Ectodermal cell (in vitro differentiated cells): ENCODE data around the gene FAM83E.
"Not testable (repeated sequence)": the region's sequence is repeated elsewhere in the genome, so short reads cannot be mapped to it uniquely, and the experiment has no call there.

Experiments used
- H3K27ac ChIP-seq: 2 replicates; pipeline ENCODE4 v1.7.0; 2013; ENCODE audit warnings: mild to moderate bottlenecking, low read depth, low read length; ENCODE audit not compliant: insufficient read depth, poor library complexity, severe bottlenecking
- H3K27me3 ChIP-seq: 2 replicates; pipeline ENCODE4 v1.7.0; 2013; ENCODE audit warnings: mild to moderate bottlenecking, low read length; ENCODE audit not compliant: insufficient read depth, control insufficient read depth, poor library complexity, severe bottlenecking
- H3K36me3 ChIP-seq: one replicate; pipeline ENCODE4 v1.7.0; 2013; ENCODE audit warnings: low read length; ENCODE audit not compliant: control insufficient read depth, insufficient read depth
- H3K4me1 ChIP-seq: one replicate; pipeline ENCODE4 v1.7.0; 2013; ENCODE audit warnings: low read length; ENCODE audit not compliant: control insufficient read depth, insufficient read depth
- H3K4me3 ChIP-seq: 2 replicates; pipeline ENCODE4 v1.7.0; 2013; ENCODE audit warnings: low read depth, low read length, control low read depth; ENCODE audit not compliant: insufficient read depth
- H3K9me3 ChIP-seq: 2 replicates; pipeline ENCODE4 v1.7.0; 2013; ENCODE audit warnings: mild to moderate bottlenecking, low read length, moderate library complexity; ENCODE audit not compliant: control insufficient read depth
- WGBS, 2 experiments: methylation state at CpG; one replicate each; pipeline ENCODE4 v1.1.7; 2013; ENCODE audit warnings: missing lambda C conversion rate in 2 of 2; 5-methylcytosine and 5-hydroxymethylcytosine counted together

The FAM83E gene

DNA sequence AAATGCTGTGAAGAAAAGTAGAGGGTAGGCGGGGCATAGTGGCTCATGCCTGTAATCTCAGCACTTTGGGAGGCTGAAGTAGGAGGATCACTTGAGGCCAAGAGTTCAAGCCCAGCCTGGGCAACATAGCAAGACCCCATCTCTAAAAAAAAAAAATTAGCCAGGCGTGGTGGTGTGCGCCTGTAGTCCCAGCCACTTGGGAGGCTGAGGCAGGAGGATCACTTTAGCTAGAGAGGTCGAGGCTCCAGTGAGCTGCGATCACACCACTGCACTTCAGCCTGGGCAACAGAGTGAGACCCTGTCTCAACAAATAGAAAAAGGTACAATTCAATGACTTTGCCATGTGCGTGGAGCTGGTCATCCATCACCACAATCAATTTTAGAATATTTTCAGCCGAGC, 37.0 kb downstream of the FAM83E start:
- not testable (repeated sequence) for H3K4me1 ChIP-seq, H3K4me3 ChIP-seq, H3K36me3 ChIP-seq, H3K27me3 ChIP-seq, H3K27ac ChIP-seq, H3K9me3 ChIP-seq
- WGBS, 2 experiments, result 93% methylated on average over 7 of the region's 7 CpGs

DNA sequence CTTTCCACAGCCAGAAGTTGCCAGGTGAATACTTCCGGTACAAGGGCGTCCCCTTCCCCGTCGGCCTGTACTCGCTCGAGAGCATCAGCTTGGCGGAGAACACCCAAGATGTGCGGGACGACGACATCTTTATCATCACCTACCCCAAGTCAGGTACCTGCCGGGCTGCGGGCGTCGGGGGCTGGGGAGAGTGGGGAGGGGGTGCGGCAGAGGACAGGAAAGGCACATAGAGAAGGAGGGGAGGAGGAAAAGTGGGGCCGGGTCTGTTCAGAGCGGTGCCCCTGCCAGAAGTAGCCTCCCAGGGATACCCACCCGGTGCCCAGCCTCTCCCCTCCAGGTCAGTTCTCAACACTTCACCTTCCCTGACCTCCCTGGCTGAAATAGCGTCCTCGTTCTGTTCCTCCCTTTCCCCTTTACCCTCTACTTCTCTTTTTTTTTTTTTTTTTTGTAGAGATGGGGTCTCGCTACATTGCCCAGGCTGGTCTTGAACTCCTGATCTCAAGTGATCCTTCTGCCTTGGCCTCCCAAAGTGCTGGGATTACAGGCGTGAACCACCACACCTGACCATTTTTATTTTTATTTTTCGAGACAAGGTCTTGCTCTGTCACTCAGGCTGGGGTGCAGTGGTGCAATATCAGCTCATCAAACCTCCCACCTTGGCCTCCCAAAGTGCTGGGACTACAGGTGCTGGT, 38.8 kb downstream of the FAM83E start:
- Histone ChIP-seq H3K4me1 (peaks cover 7% of the 10 kb centered on the region), H3K27me3 (no peaks in the 10 kb centered on the region), H3K4me3 (no peak overlapping the region), H3K36me3 (no peaks in the 10 kb centered on the region), H3K27ac (no peak overlapping the region), H3K9me3 (no peaks in the 10 kb centered on the region)
- WGBS, 2 experiments, result 83 to 84% methylated on average over 15 to 23 of the region's 23 CpGs

DNA sequence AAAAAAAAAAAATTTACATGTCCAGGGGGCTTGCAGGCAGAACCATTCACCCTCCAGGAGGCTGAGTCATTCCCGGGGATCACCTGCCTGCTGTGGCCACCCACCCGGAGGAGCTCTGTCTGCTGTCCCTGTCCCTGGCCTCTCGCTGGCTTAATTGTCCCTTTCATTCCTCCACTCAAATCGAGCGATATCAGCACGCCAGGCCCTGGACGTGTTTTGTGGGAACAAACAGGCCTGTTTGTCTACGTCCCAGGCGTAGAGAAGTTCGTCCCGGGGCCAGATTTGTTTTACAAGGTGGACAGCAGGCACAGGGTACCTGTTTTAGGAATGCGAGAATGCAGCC, 41.7 kb downstream of the FAM83E start:
- no peaks in the 10 kb centered on the region for H3K9me3 ChIP-seq
- H3K4me3 ChIP-seq, result no peak overlapping the region
- 62 to 67% methylated on average over 12 of the region's 12 CpGs for WGBS, 2 experiments
- no peaks in the 10 kb centered on the region for H3K36me3 ChIP-seq
- peaks cover 13% of the 10 kb centered on the region for H3K4me1 ChIP-seq
- H3K27ac ChIP-seq, result no peak overlapping the region
- peaks cover 6% of the 10 kb centered on the region for H3K27me3 ChIP-seq

DNA sequence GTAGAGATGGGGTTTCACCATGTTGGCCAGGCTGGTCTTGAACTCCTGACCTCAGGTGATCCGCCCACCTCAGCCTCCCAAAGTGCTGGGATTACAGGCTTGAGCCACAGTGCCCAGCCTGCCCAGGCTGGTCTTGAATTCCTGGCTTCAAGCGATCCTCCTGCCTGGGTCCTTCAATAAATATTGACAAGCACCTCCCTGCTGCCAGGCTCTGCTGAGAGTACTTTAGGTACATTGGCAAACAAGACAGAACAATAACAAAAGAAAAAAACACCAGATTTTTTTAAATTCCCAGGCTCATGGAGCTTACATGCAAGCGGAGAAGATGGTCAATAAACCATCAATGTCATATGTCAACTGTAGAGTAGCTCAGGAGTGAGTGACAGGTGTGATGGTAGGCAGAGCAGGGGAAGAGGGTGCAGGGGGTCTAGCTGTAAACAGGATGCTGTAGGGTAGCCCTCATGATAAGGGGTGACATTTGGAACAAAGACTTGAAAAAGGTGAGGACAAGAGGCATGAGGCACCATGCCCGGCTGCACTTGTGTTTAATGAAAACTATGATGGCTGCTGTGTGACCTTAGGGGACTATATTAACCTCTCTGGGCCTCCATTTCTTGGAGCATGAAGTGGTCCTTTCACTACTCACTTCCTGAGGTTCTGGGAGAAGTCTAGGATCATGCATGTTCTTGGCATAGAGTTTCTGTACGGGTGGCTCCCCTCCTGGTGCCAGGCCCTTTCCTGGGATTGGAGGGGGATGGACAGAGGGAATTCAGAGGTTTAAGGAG, 43.3 kb downstream of the FAM83E start:
- H3K9me3 ChIP-seq, result no peaks in the 10 kb centered on the region
- no peak overlapping the region for H3K4me3 ChIP-seq
- H3K27me3 ChIP-seq, result peaks cover 13% of the 10 kb centered on the region
- 80 to 82% methylated on average over 5 of the region's 5 CpGs for WGBS, 2 experiments
- no peaks in the 10 kb centered on the region for H3K36me3 ChIP-seq
- H3K27ac ChIP-seq, result no peak overlapping the region
- H3K4me1 ChIP-seq, result peaks cover 14% of the 10 kb centered on the region

DNA sequence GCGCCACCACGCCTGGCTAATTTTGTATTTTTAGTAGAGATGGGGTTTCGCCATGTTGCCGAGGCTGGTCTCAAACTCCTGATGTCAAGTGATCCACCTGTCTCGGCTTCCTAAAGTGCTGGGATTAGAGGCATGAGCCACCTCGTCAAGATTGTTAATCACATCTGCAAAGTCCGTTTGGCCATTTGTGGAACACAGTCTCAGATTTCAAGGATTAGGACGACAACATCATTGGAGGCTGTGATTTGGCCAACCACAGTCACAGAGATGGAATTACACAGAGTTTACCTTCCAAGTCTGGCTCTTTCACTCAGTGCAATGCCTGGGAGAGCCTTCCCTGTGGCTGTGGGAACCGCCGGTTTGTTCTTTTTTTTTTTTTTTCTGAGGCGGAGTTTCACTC, 45.1 kb downstream of the FAM83E start:
- H3K9me3 ChIP-seq, result no peaks in the 10 kb centered on the region
- no peak overlapping the region for H3K27ac ChIP-seq
- WGBS, 2 experiments, result 77 to 80% methylated on average over 11 of the region's 11 CpGs
- H3K4me3 ChIP-seq, result no peak overlapping the region
- H3K36me3 ChIP-seq, result no peaks in the 10 kb centered on the region
- H3K27me3 ChIP-seq, result peaks cover 13% of the 10 kb centered on the region
- H3K4me1 ChIP-seq, result peaks cover 14% of the 10 kb centered on the region

DNA sequence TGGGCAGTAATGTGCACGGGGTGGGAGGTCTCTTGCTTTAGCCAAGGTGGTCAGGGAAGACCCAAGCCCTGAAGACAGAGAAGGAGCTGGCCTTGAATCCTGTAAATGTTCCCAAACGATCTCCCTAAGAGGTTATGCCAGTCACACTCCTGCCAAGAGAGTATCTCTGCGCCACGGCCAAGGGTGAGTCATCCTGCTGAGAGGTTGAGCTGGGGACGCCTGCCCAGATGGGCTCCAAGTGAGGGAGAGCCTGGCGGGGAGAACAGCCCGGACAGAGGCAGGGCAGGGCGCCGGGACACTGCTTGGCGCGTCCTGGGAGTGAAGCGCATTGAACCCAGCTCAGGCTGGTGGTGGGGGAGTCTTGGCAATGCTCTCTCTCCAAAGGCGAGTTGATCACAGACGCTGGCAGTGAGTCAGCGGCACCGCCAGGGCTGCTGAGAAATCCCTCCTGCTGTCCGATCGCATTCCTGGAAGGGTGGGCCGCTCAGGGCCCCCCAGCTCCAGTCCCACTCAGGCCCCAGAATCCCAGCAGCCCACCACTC, 46.5 kb downstream of the FAM83E start:
- Histone ChIP-seq H3K27me3 (peaks cover 13% of the 10 kb centered on the region), H3K4me3 (no peak overlapping the region), H3K9me3 (no peaks in the 10 kb centered on the region), H3K4me1 (peaks cover 14% of the 10 kb centered on the region), H3K27ac (no peak overlapping the region), H3K36me3 (no peaks in the 10 kb centered on the region)
- WGBS, 2 experiments, result 21 to 22% methylated on average over 19 of the region's 19 CpGs

DNA sequence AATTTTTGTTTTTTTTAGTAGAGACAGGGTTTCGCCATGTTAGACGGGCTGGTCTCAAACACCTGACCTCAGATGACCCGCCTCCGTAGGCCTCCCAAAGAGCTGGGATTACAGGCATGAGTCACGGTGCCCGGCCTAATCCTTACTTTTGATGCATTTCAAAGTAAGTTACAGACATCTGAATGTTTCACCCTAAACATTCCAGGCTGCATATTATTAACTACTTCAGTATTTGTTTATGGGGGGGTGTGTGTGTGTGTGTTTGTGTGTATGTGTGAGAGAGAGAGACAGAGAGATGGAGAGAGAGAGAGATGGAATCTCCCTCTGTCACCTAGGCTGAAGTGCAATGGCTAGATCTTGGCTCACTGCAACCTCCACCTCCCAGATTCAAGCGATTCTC, 49.8 kb downstream of the FAM83E start:
- Histone ChIP-seq H3K4me1 (peaks cover 6% of the 10 kb centered on the region), H3K36me3 (no peaks in the 10 kb centered on the region), H3K27ac (no peak overlapping the region), H3K4me3 (no peak overlapping the region), H3K27me3 (peaks cover 13% of the 10 kb centered on the region), H3K9me3 (no peaks in the 10 kb centered on the region)
- 82 to 89% methylated on average over 7 of the region's 7 CpGs for WGBS, 2 experiments
